Liver (tissue), 9 donors: Measurements from ENCODE around the gene SPECC1. TPM values are rescaled to one million over a fixed set of nuclear protein-coding genes. Genes with fewer than 3 reads are reported as not detected.

Experiments
- DNase-seq: peaks from one replicate; pipeline ENCODE4 v3.0.0-alpha.2; 2017; ENCODE audit warnings: low spot score
- H3K27ac ChIP-seq, 2 donors: one replicate each; pipeline ENCODE4 v1.7.0; 2013; ENCODE audit warnings: inconsistent platforms in 2 of 2, low read length in 2 of 2, control low read depth in 1 of 2, low read depth in 1 of 2, mild to moderate bottlenecking in 1 of 2
- H3K27me3 ChIP-seq, 4 donors: one replicate each; pipeline versions ENCODE4 v1.6.1 to v1.7.0; 2013; ENCODE audit warnings: low read length in 3 of 4, inconsistent platforms in 1 of 4, mild to moderate bottlenecking in 1 of 4, moderate library complexity in 1 of 4; ENCODE audit not compliant: control insufficient read depth in 4 of 4, insufficient read depth in 4 of 4
- H3K36me3 ChIP-seq, 4 donors: one replicate each; pipeline versions ENCODE4 v1.6.1 to v1.7.0; 2013; ENCODE audit warnings: low read length in 3 of 4, mild to moderate bottlenecking in 3 of 4, low read depth in 1 of 4, moderate library complexity in 1 of 4; ENCODE audit not compliant: control insufficient read depth in 4 of 4, insufficient read depth in 3 of 4
- H3K4me1 ChIP-seq, 4 donors: one replicate each; pipeline versions ENCODE4 v1.6.1 to v1.7.0; 2013; ENCODE audit warnings: low read length in 3 of 4, mild to moderate bottlenecking in 3 of 4, moderate library complexity in 1 of 4; ENCODE audit not compliant: control insufficient read depth in 4 of 4, insufficient read depth in 4 of 4
- H3K4me3 ChIP-seq, 3 donors: one replicate each; pipeline versions ENCODE4 v1.6.1 to v1.7.0; 2013; ENCODE audit warnings: low read length in 3 of 3, control low read depth in 1 of 3, low read depth in 1 of 3, mild to moderate bottlenecking in 1 of 3
- H3K9ac ChIP-seq, 2 donors: one replicate each; pipeline ENCODE4 v1.7.0; 2013; ENCODE audit warnings: low read length in 2 of 2, mild to moderate bottlenecking in 2 of 2, moderate library complexity in 2 of 2, control low read depth in 1 of 2, low read depth in 1 of 2
- H3K9me3 ChIP-seq, 4 donors: one replicate each; pipeline versions ENCODE4 v1.6.1 to v1.7.0; 2013; ENCODE audit warnings: low read length in 3 of 4; ENCODE audit not compliant: control insufficient read depth in 4 of 4
- CTCF ChIP-seq: fragments of 150-350 bp; IDR thresholded peaks from 2 replicates; pipeline ENCODE4 v1.5.1; 2017; ENCODE audit warnings: improper control_type of control experiment, low read depth, low read length; ENCODE audit not compliant: missing input control
- FOXA1 ChIP-seq: IDR thresholded peaks from 2 replicates; pipeline ENCODE4 v1.6.1; 2016; ENCODE audit warnings: antibody characterized with exemption
- FOXA2 ChIP-seq: IDR thresholded peaks from 2 replicates; pipeline ENCODE4 v1.6.1; 2016; ENCODE audit warnings: antibody characterized with exemption
- GABPA ChIP-seq, 2 donors: IDR thresholded peaks in 1 of 2; conservative IDR thresholded peaks in 1 of 2; 2 replicates each; pipeline ENCODE4 v1.6.1; 2016; ENCODE audit warnings: antibody characterized with exemption in 2 of 2, mild to moderate bottlenecking in 1 of 2, moderate library complexity in 1 of 2
- HNF4A ChIP-seq, 2 donors: conservative IDR thresholded peaks; 2 replicates each; pipeline ENCODE4 v1.6.1; 2016; ENCODE audit warnings: antibody characterized with exemption in 2 of 2, mild to moderate bottlenecking in 2 of 2
- HNF4G ChIP-seq: IDR thresholded peaks from 2 replicates; pipeline ENCODE4 v1.6.1; 2016; ENCODE audit warnings: antibody characterized with exemption
- JUND ChIP-seq, 2 donors: IDR thresholded peaks; 2 replicates each; pipeline ENCODE4 v1.6.1; 2016; ENCODE audit warnings: antibody characterized with exemption in 2 of 2
- MAX ChIP-seq: IDR thresholded peaks from 2 replicates; pipeline ENCODE4 v1.6.1; 2016; ENCODE audit warnings: antibody characterized with exemption
- NR2F2 ChIP-seq: IDR thresholded peaks from 2 replicates; pipeline ENCODE4 v1.6.1; 2016; ENCODE audit warnings: antibody characterized with exemption
- RAD21 ChIP-seq, 2 donors: IDR thresholded peaks; 2 replicates each; pipeline ENCODE4 v1.6.1; 2016; ENCODE audit warnings: antibody characterized with exemption in 2 of 2, mild to moderate bottlenecking in 2 of 2
- REST ChIP-seq: IDR thresholded peaks from 2 replicates; pipeline ENCODE4 v1.6.1; 2016; ENCODE audit warnings: antibody characterized with exemption, mild to moderate bottlenecking
- RXRA ChIP-seq, 2 donors: IDR thresholded peaks; 2 replicates each; pipeline ENCODE4 v1.6.1; 2017 to 2018; ENCODE audit warnings: antibody characterized with exemption in 2 of 2, mild to moderate bottlenecking in 1 of 2
- SP1 ChIP-seq: IDR thresholded peaks from 2 replicates; pipeline ENCODE4 v1.6.1; 2018; ENCODE audit warnings: antibody characterized with exemption, mild to moderate bottlenecking
- TAF1 ChIP-seq: conservative IDR thresholded peaks from 2 replicates; pipeline ENCODE4 v1.6.1; 2016; ENCODE audit warnings: antibody characterized with exemption, mild to moderate bottlenecking
- YY1 ChIP-seq: IDR thresholded peaks from 2 replicates; pipeline ENCODE4 v1.6.1; 2016; ENCODE audit warnings: antibody characterized with exemption, mild to moderate bottlenecking
- ZBTB33 ChIP-seq: IDR thresholded peaks from 2 replicates; pipeline ENCODE4 v1.6.1; 2016; ENCODE audit warnings: antibody characterized with exemption
- WGBS: extraction: QIAGEN DNeasy Blood & Tissue Kit; methylation state at CpG from one replicate; pipeline ENCODE4 v1.1.7; 2013; 5-methylcytosine and 5-hydroxymethylcytosine counted together
- polyA plus RNA-seq, 2 donors: library from polyadenylated mRNA; stranded (reverse) in 1 of 2; unstranded in 1 of 2; fragments of 200-250 nt in 1 of 2; fragments of >200 nt in 1 of 2; fragmentation: Nextera tagmentation in 1 of 2; extraction: Ambion mirVana in 1 of 2; gene quantifications; one replicate each; pipeline versions ENCODE4 v1.2.1 to v1.2.3, GENCODE V29; 2013 to 2015
- total RNA-seq, 2 donors: library from RNA; depleted of rRNA; stranded (reverse); fragments of >200 nt; gene quantifications; one replicate each; pipeline ENCODE4 v1.2.3, GENCODE V29; 2014
- donor health status: healthy.
- donor health status: healthy.
- donor health status: healthy.
- donor health status: healthy.
- donor health status: healthy.

The SPECC1 gene
- total and polyA plus RNA-seq, 4 donors = 0.36 to 70.3 (median 1.8) TPM

- no peaks in the 10 kb centered on the region for H3K36me3 ChIP-seq
- H3K4me3 ChIP-seq = no peak overlapping the region
- no peak overlapping the region for H3K9ac ChIP-seq
- WGBS = 65% methylated on average over 4 of the region's 4 CpGs
- no peak for DNase-seq
- peak; percentile 21 for TF ChIP-seq NR2F2
- no peak for TF ChIP-seq RAD21 (IDR thresholded peaks at IDR 0.05)
- H3K27ac ChIP-seq = no peak overlapping the region
- H3K27me3 ChIP-seq = no peaks in the 10 kb centered on the region
- no peaks in the 10 kb centered on the region for H3K9me3 ChIP-seq
- H3K4me1 ChIP-seq = no peaks in the 10 kb centered on the region
These were observed 57.1 kb downstream of the SPECC1 start for GRCh38 chr17:20066253-20066652.

GRCh38 chr17:20067711-20068110 is 58.6 kb downstream of the SPECC1 start:
- Histone ChIP-seq H3K4me3 (no peak overlapping the region), H3K9me3 (no peaks in the 10 kb centered on the region), H3K9ac (no peak overlapping the region), H3K36me3 (no peaks in the 10 kb centered on the region), H3K27me3 (no peaks in the 10 kb centered on the region), H3K4me1 (no peaks in the 10 kb centered on the region), H3K27ac (no peak overlapping the region)
- WGBS = 82% methylated on average over 4 of the region's 4 CpGs
- TF ChIP-seq HNF4G (no peak), NR2F2 (no peak), FOXA2 (no peak), CTCF (no peak), TAF1 (no peak), JUND (IDR thresholded peaks at IDR 0.05) (no peak), HNF4A (conservative IDR thresholded peaks at IDR 0.05) (no peak), MAX (no peak), FOXA1 (no peak), ZBTB33 (no peak)
- DNase-seq = no peak

- no peaks in the 10 kb centered on the region for H3K36me3 ChIP-seq
- WGBS = 79% methylated on average over 3 of the region's 3 CpGs
These were observed 59.3 kb downstream of the SPECC1 start for GRCh38 chr17:20068445-20068844.

More at GRCh38 chr17:20068445-20068844, 59.3 kb downstream of the SPECC1 start:
- H3K27me3 ChIP-seq = no peaks in the 10 kb centered on the region
- H3K4me1 ChIP-seq = no peaks in the 10 kb centered on the region
- H3K4me3 ChIP-seq = no peak overlapping the region
- H3K9me3 ChIP-seq = no peaks in the 10 kb centered on the region
- no peak for DNase-seq
- no peak overlapping the region for H3K27ac ChIP-seq
- TF ChIP-seq ZBTB33 = no peak
- TF ChIP-seq SP1 = no peak
- TF ChIP-seq JUND (IDR thresholded peaks at IDR 0.05) = no peak
- TF ChIP-seq GABPA (IDR thresholded peaks at IDR 0.05 in 1 of 2, conservative IDR thresholded peaks at IDR 0.05 in 1 of 2) = no peak
- no peak for TF ChIP-seq REST
- TF ChIP-seq HNF4G = no peak
- no peak for TF ChIP-seq YY1
- TF ChIP-seq CTCF = no peak
- no peak for TF ChIP-seq RXRA (IDR thresholded peaks at IDR 0.05)
- no peak for TF ChIP-seq MAX
- no peak for TF ChIP-seq FOXA1
- no peak for TF ChIP-seq FOXA2
- TF ChIP-seq RAD21 (IDR thresholded peaks at IDR 0.05) = no peak
- no peak overlapping the region for H3K9ac ChIP-seq
